Measurements from ENCODE around the gene AVPI1. TPM values are rescaled to one million over a fixed set of nuclear protein-coding genes. Genes with fewer than 3 reads are reported as not detected.

AVPI1 gene
- total RNA-seq, 2 experiments from 2014 or later, result 2.5 to 3.0 TPM

DNA sequence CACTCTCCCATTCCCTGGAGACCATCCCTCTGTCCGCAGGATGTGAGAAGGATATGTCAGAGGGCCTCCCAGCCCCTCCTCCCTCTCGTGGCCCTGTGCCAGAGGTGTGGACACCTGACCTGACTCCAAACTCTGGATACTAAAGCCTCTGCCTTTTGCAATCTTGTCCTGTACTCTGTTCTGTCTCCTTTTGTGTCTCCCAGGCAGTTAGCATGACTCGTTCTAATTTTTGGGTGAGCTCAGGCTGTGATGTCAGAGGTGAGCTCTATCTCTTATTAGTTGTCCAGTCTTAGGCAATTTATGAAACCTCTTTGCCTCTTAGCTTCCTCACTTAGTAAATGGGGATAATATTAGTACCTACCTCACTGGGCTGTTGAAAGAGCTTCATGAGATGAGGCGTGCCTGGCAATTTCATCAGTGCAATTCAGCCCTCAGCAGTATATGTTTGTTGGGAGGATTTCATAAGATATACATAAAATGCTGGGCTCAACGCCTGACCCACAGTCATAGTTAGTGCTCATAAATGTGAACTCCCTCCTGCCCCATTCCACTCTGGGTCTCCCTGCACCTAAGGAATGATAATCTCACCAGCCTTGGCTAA lies 37.4 kb upstream of the AVPI1 start:
- TF ChIP-seq, protein P1, sequence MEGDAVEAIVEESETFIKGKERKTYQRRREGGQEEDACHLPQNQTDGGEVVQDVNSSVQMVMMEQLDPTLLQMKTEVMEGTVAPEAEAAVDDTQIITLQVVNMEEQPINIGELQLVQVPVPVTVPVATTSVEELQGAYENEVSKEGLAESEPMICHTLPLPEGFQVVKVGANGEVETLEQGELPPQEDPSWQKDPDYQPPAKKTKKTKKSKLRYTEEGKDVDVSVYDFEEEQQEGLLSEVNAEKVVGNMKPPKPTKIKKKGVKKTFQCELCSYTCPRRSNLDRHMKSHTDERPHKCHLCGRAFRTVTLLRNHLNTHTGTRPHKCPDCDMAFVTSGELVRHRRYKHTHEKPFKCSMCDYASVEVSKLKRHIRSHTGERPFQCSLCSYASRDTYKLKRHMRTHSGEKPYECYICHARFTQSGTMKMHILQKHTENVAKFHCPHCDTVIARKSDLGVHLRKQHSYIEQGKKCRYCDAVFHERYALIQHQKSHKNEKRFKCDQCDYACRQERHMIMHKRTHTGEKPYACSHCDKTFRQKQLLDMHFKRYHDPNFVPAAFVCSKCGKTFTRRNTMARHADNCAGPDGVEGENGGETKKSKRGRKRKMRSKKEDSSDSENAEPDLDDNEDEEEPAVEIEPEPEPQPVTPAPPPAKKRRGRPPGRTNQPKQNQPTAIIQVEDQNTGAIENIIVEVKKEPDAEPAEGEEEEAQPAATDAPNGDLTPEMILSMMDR (IDR thresholded peaks at IDR 0.05), result no peak

DNA sequence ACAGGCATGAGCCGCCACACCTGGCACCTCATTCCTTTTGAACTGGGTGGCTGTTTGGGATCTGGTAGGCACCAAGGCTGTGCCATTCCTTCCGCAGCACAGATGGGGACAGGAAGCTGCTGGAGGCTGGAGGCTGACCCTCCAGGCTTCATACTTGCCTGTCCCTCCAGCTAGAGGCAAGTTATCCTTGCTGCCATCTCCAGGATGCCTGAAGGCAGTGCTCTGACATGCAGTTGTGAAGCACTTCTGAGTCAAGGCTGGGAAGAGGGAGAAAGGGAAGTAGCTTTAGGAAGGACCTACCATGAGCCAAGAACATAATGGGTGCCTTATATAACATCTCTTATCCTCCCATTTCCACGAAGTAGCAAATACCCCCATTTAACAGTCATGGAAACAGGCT lies 36.0 kb upstream of the AVPI1 start:
- H3K4me3 Mint-ChIP-seq, result no peak overlapping the region
- no peaks in the 10 kb centered on the region for H3K9me3 Mint-ChIP-seq
- ChIA-PET POLR2A (interaction anchor here (1.3 to 5.0 kb wide), 2 partner anchors 9 to 15 kb away, joined by 4 to 19 read pairs; partner anchors contain the start of gene MARVELD1), CTCF (interaction anchor here (1.5 to 15.2 kb wide), 4 partner anchors 9 to 36 kb away, joined by 6 to 537 read pairs (median 10); partner anchors contain the start of genes AVPI1 and MARVELD1)
- TF ChIP-seq, protein P1 (IDR thresholded peaks at IDR 0.05), result no peak
- H3K27me3 Mint-ChIP-seq, result no peaks in the 10 kb centered on the region
- no peaks in the 10 kb centered on the region for H3K36me3 Mint-ChIP-seq (ENCODE audit: low read depth)
- ATAC-seq (no peak), DNase-seq (no peak)
- H3K27ac Mint-ChIP-seq, result no peak overlapping the region
- H3K4me1 Mint-ChIP-seq (ENCODE audit: low read depth), result no peaks in the 10 kb centered on the region
- intact Hi-C loops (cut with micrococcal nuclease), result no loop called here

More for the DNA sequence above, 37.4 kb upstream of the AVPI1 start:
- no peak overlapping the region for H3K4me3 Mint-ChIP-seq
- no peaks in the 10 kb centered on the region for H3K4me1 Mint-ChIP-seq (ENCODE audit: low read depth)
- POLR2A ChIA-PET, result interaction anchor here (0.6 to 5.0 kb wide), 4 partner anchors 10 to 269 kb away, joined by 3 to 19 read pairs (median 3); partner anchors contain the start of genes MARVELD1 and ZFYVE27
- no peak for ATAC-seq
- CTCF ChIA-PET, result interaction anchor here (1.5 to 15.2 kb wide), 4 partner anchors 14 to 41 kb away, joined by 3 to 537 read pairs (median 9); partner anchors contain the start of genes AVPI1 and MARVELD1
- H3K27ac Mint-ChIP-seq, result no peak overlapping the region
- DNase-seq, result no peak
- H3K9me3 Mint-ChIP-seq, result no peaks in the 10 kb centered on the region
- no peaks in the 10 kb centered on the region for H3K36me3 Mint-ChIP-seq (ENCODE audit: low read depth)
- H3K27me3 Mint-ChIP-seq, result peaks cover 3% of the 10 kb centered on the region
- intact Hi-C loops (cut with micrococcal nuclease), result no loop called here

DNA sequence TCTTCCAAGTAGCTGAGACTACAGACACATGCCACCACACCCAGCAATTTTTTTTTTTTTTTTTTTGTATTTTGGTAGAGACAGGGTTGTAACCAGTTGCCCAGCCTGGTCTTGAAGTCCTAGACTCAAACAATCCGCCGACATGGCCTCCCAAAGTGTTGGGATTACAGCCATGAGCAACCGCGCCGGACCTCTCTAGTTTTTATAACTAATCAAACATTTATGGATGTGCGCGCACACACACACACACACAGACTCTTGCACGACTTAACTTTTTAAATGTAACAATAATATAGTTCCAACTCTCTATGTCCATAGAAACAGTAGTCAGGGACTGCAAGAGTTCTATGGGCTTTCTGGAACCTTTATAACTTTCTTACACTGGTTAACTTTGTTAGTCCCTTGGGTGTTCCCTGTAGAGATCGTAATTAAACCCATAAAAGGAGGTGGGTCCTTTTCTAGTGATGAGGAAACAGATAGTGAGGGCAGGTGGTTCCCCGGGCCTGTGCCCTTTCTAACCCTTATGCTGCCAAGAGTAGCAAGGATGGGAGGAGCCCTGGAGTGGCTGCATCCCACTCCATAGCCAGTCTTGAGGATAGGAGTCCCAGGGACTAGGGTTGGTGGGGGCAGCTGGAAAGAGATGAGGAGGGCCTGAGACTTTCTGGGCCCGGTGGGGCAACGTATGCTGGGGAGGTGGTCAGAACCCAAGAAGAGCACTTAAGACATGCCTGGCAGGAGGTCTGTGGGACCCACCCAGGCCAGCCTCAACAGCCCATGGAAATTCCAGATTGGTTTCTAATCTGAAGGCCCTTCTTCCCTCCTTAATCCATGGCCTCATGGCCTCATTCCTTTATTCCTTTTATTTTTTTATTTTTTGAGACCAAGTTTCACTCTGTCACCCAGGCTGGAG lies 35.1 kb upstream of the AVPI1 start:
- TF ChIP-seq, protein P1 (IDR thresholded peaks at IDR 0.05), result no peak
- Mint-ChIP-seq H3K4me1 (ENCODE audit: low read depth) (no peaks in the 10 kb centered on the region), H3K4me3 (no peak overlapping the region), H3K9me3 (no peaks in the 10 kb centered on the region), H3K27me3 (no peaks in the 10 kb centered on the region), H3K36me3 (ENCODE audit: low read depth) (no peaks in the 10 kb centered on the region), H3K27ac (no peak overlapping the region)
- ATAC-seq (no peak), DNase-seq (no peak)
- ChIA-PET CTCF (interaction anchor here (1.5 to 15.2 kb wide), 4 partner anchors 10 to 35 kb away, joined by 6 to 537 read pairs (median 10); partner anchors contain the start of genes AVPI1 and MARVELD1), POLR2A (interaction anchor here (1.3 to 5.0 kb wide), 2 partner anchors 8 to 14 kb away, joined by 4 to 19 read pairs; partner anchors contain the start of gene MARVELD1)
- intact Hi-C loops (cut with micrococcal nuclease), result no loop called here

DNA sequence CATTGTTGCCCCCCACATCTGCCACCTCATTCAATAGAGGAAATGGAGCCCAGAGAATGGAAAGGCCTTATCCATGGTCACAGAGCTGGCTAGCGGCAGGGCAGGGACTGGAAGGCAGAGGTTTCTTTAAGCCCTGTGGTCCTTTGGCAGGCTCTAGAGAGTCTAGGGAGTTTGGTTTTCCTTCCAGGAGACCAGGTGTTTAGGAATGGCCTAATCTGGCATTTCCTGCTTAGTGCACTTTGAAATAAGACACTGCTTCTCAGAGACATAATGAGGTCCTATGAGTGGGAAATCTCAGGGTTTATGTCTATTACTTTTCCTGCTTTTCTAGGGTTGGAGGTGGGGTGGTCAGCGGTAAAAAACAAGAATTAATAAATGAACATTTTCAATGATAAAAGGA lies 32.6 kb upstream of the AVPI1 start:
- ATAC-seq, result no peak
- POLR2A ChIA-PET, result no interaction called here

More for the DNA sequence above, 32.6 kb upstream of the AVPI1 start:
- no peak for DNase-seq
- Mint-ChIP-seq H3K27me3 (peaks cover 3% of the 10 kb centered on the region), H3K9me3 (no peaks in the 10 kb centered on the region), H3K4me3 (no peak overlapping the region), H3K36me3 (ENCODE audit: low read depth) (no peaks in the 10 kb centered on the region), H3K4me1 (ENCODE audit: low read depth) (no peaks in the 10 kb centered on the region), H3K27ac (no peak overlapping the region)
- intact Hi-C loops (cut with micrococcal nuclease), result no loop called here
- TF ChIP-seq, protein P1 (IDR thresholded peaks at IDR 0.05), result no peak
- CTCF ChIA-PET, result interaction anchor here (1.2 to 20.1 kb wide), 3 partner anchors 10 to 195 kb away, joined by 3 to 537 read pairs (median 5); partner anchors contain the start of gene ZFYVE27
